Activated naive CD4-positive, alpha-beta T cell treated with anti-CD3 and anti-CD28 coated beads, Interleukin-2, amount 10 ng/mL, durations not matched to agents 7 days and 5 days (primary cell): ENCODE data around the gene FOXO1.

Experiments
- CTCF ChIA-PET: fragments of 350-600 bp; sonication (Branson Sonifier 250); formaldehyde crosslinking; loops from one replicate; lab custom pipeline; 2021; ENCODE audit warnings: antibody characterized with exemption; lab: Charles Lee
- DNase-seq: peaks from one replicate; pipeline ENCODE4 v3.0.0-alpha.2; 2020
- H3K27ac Mint-ChIP-seq: one replicate; pipeline ENCODE4 v1.8.0; 2021; ENCODE audit warnings: mild to moderate bottlenecking, moderate library complexity, mixed read lengths
- H3K27me3 Mint-ChIP-seq: one replicate; pipeline ENCODE4 v1.8.0; 2021; ENCODE audit warnings: mild to moderate bottlenecking, mixed read lengths
- H3K36me3 Mint-ChIP-seq: one replicate; pipeline ENCODE4 v1.8.0; 2021; ENCODE audit warnings: mixed read lengths
- H3K4me1 Mint-ChIP-seq: one replicate; pipeline ENCODE4 v1.8.0; 2021; ENCODE audit warnings: mixed read lengths
- H3K4me3 Mint-ChIP-seq: one replicate; pipeline ENCODE4 v1.8.0; 2021; ENCODE audit warnings: mild to moderate bottlenecking, moderate library complexity, mixed read lengths
- H3K9me3 Mint-ChIP-seq: one replicate; pipeline ENCODE4 v1.8.0; 2021; ENCODE audit warnings: mixed read lengths

Gene FOXO1

DNA sequence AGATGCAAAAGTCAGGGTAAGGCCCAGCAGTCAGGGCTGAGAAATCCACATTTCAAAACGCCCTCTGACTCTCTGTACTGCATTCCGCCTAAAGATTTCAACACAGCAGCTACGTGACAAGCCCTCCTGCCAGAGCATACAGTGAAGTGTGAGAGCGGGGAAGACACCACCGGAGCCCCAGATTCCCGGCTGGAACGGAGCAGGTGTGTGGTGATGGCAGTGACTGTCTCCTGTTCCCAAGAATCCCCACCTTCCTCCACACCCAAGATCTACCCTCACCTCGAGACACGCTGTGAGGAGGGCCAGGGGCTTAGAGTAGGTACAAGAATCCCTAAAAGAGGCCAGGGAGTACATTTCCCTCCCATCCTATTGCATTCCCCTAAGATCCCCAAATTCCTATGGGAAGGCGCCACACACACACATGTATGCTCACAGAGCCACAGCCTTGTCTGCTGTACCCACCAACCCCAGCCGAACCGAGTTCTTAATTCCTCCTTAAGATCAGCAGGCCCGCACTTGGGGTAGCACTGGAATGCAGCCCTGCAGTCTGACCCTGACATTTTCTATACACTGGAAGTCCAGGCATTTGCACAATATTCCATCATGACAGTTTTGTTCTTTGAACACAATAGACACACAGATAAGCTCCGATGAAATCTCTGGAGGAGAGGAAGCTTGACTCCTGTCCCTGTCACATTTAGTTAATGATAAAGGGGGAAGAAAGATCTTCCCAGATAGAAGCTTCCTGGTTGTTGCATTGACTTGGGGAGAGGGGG lies 102.9 kb downstream of the FOXO1 start:
- CTCF ChIA-PET: interaction anchor here (1.1 to 1.5 kb wide), 2 partner anchors 9 to 10 kb away, joined by 3 read pairs; no protein-coding TSS in a partner anchor
- peaks cover 32% of the 10 kb centered on the region for H3K36me3 Mint-ChIP-seq
- H3K9me3 Mint-ChIP-seq: peaks cover 2% of the 10 kb centered on the region
- no peaks in the 10 kb centered on the region for H3K27me3 Mint-ChIP-seq
- H3K4me1 Mint-ChIP-seq: peaks cover 70% of the 10 kb centered on the region
- no peak overlapping the region for H3K27ac Mint-ChIP-seq
- DNase-seq: no peak
- H3K4me3 Mint-ChIP-seq: no peak overlapping the region

DNA sequence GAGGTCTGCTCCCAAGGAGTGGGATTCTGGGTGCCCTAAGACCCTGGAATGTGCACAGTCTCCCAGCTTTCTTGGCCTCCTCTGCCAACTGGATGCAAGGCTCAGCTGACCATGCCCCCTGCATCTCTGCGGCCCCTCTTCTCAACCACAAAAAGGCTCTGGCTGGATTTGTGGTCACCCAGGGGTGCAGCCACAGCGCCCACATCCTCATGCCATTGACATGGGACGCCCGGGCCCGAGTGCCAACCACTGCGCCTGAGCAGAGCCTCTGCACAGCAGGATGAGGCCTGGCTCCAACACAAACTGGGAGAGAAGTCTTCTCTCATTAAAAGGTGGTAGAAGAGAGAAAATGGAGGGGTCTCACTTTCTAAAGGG lies 103.5 kb downstream of the FOXO1 start:
- Mint-ChIP-seq H3K9me3 (peaks cover 2% of the 10 kb centered on the region), H3K4me1 (peaks cover 69% of the 10 kb centered on the region), H3K27me3 (no peaks in the 10 kb centered on the region), H3K27ac (no peak overlapping the region), H3K4me3 (no peak overlapping the region), H3K36me3 (peaks cover 32% of the 10 kb centered on the region)
- DNase-seq: no peak
- CTCF ChIA-PET: interaction anchor here (1.5 kb wide), 1 partner anchor 9 kb away, joined by 3 read pairs; no protein-coding TSS in a partner anchor

DNA sequence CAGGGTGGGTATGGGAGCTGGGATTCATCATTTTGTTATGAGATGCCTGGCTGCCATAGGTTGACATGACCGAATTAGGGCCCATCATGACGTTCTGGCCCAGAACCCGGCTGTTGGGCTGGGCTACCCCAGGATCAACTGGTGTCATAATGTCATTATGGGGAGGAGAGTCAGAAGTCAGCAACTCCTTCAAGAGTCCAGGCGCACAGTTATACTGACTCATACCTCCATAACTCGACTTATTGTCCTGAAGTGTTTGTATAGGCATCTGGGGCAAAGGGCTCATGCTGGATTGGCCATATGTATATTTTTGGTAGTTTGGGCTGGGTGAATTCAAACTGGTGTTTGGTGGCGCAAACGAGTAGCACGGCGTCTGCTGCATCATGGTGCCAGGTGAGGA lies 106.5 kb downstream of the FOXO1 start:
- CTCF ChIA-PET: no interaction called here
- Mint-ChIP-seq H3K27ac (no peak overlapping the region), H3K9me3 (peaks cover 2% of the 10 kb centered on the region), H3K27me3 (no peaks in the 10 kb centered on the region), H3K4me3 (no peak overlapping the region), H3K36me3 (peaks cover 52% of the 10 kb centered on the region), H3K4me1 (peaks cover 52% of the 10 kb centered on the region)
- no peak for DNase-seq

DNA sequence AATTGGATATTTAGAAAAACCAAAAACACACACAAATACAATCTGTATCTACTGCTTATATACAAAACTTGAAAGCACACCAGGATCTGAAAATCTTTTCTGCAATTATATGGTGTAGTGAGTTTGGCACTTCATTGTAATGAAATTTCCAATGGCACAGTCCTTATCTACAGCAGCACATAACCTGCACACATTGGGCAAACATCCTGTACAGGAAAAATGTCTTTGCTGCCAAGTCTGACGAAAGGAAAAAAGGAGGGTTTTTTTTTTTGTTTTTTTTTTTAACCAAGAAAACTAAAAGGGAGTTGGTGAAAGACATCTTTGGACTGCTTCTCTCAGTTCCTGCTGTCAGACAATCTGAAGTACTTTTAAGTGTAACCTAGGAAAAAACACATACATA lies 107.8 kb downstream of the FOXO1 start:
- no peak for DNase-seq
- CTCF ChIA-PET: interaction anchor here (0.6 kb wide), 1 partner anchor 96 kb away, joined by 3 read pairs; no protein-coding TSS in a partner anchor
- peaks cover 42% of the 10 kb centered on the region for H3K4me1 Mint-ChIP-seq
- H3K4me3 Mint-ChIP-seq: no peak overlapping the region
- H3K27ac Mint-ChIP-seq: peak overlapping the region; percentile 3
- no peaks in the 10 kb centered on the region for H3K27me3 Mint-ChIP-seq
- peaks cover 2% of the 10 kb centered on the region for H3K9me3 Mint-ChIP-seq
- H3K36me3 Mint-ChIP-seq: peaks cover 60% of the 10 kb centered on the region

DNA sequence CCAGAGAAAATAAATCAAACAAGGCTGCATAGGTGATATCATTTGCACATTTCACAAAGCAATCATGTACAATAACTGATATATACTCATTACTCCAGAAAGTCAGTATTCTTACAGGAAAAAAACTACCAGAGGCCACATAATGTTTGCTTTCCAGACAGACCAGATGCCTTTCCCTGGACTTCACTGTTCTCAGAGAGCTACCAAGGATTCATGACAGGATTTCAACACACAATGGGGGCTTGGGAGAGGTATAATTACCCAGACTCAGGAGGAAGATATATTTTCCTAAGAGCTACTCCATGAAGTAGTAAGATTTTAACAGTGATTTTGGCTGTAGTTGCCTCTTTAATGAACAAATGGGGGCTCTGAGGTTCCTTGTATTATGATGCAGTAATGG lies 110.0 kb downstream of the FOXO1 start:
- DNase-seq: no peak
- Mint-ChIP-seq H3K27me3 (no peaks in the 10 kb centered on the region), H3K4me3 (no peak overlapping the region), H3K4me1 (peaks cover 31% of the 10 kb centered on the region), H3K27ac (no peak overlapping the region), H3K9me3 (peaks cover 2% of the 10 kb centered on the region), H3K36me3 (peaks cover 62% of the 10 kb centered on the region)
- CTCF ChIA-PET: interaction anchor here (0.8 kb wide), 1 partner anchor 307 kb away, joined by 3 read pairs; no protein-coding TSS in a partner anchor

DNA sequence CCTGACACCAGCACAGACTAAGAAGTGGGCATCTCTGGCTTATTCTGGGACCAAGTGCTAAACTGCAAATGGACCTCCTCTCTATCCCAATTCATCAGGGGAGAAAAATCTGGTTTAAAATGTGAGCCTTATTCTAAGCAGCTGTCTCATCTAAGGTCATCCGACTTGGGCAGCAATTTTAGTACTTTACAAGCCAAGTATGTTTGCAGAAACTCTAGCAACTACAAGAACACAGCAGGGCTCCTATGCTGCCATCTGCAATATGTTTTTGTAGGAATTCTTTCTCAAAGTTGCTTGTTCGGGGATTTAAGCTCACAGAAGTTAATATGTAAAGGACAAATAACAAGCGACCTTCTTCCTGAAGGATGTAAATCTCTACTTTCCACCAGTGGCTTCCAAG lies 113.1 kb downstream of the FOXO1 start:
- no peaks in the 10 kb centered on the region for H3K9me3 Mint-ChIP-seq
- no peaks in the 10 kb centered on the region for H3K27me3 Mint-ChIP-seq
- DNase-seq: no peak
- CTCF ChIA-PET: no interaction called here
- H3K4me1 Mint-ChIP-seq: peaks cover 11% of the 10 kb centered on the region
- H3K4me3 Mint-ChIP-seq: no peak overlapping the region
- H3K36me3 Mint-ChIP-seq: peaks cover 36% of the 10 kb centered on the region
- no peak overlapping the region for H3K27ac Mint-ChIP-seq

DNA sequence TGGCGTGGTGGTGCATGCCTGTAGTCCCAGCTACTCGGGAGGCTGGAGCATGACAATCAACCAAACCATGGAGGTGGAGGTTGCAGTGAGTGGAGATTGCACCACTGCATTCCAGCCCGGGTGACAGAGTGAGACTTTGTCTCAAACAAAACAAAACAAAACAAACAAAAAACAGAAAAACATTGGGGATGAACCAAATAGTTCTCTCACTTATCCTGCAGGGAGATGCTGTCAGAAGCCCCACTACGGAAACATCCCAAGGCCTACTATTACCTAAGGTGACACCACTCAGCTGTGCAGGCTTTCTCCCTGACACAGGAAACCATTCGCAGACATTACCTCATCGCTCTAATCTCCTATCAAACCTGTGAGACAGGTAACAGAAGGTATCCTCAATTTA lies 113.5 kb downstream of the FOXO1 start:
- DNase-seq: no peak
- Mint-ChIP-seq H3K4me3 (no peak overlapping the region), H3K27me3 (no peaks in the 10 kb centered on the region), H3K27ac (no peak overlapping the region), H3K36me3 (peaks cover 33% of the 10 kb centered on the region), H3K9me3 (no peaks in the 10 kb centered on the region), H3K4me1 (peaks cover 10% of the 10 kb centered on the region)
- CTCF ChIA-PET: no interaction called here

DNA sequence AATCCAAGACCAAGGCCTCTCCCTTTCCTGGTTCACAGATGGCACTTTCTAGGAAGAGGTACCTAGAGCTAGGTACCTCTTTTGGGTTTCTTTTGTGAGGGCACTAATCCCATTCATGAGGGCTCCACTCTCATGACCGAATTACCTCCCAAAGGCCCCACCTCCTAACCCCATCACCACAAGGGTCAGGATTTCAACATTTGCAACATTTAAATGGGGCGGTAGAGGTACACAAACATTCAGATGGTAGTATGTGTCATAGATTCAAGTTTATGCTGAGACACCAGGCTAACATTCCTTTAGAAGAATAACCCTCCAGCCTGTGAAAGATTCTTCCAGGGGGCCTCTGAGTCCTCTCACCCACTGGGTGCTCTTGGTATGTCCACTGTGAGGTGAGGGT lies 116.3 kb downstream of the FOXO1 start:
- Mint-ChIP-seq H3K4me1 (peaks cover 8% of the 10 kb centered on the region), H3K36me3 (peaks cover 13% of the 10 kb centered on the region), H3K27ac (no peak overlapping the region), H3K4me3 (no peak overlapping the region), H3K27me3 (no peaks in the 10 kb centered on the region), H3K9me3 (no peaks in the 10 kb centered on the region)
- CTCF ChIA-PET: no interaction called here
- DNase-seq: no peak

DNA sequence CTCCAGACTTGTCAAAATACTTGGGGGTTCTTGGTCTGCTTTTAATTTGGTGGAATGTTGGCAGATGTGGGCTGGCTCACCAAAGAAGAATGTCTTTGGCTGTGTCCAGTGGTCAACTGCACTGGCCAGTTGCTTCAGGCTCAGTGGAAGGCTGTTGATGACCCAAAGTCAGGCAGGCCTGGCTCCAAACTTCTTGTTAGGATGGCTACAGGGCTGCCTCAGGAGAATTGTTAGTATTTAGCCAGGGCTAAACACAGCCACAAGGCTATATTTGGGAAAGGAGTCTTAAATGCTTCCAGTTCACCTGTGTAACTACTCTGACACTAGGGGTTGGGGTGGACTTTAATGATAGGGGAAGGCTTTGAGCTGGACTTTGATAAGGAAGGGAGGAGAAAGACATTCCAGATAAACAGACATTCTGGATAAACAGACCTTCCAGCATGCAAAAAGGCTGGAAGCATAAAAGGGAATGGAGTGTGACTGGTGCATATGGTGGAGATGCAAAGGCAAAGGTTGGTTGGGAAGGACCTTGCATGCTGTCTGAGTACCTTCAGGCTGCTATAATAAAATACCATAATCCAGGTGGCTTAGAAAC lies 116.8 kb downstream of the FOXO1 start:
- Mint-ChIP-seq H3K9me3 (no peaks in the 10 kb centered on the region), H3K4me1 (peaks cover 8% of the 10 kb centered on the region), H3K36me3 (peaks cover 8% of the 10 kb centered on the region), H3K4me3 (no peak overlapping the region), H3K27ac (no peak overlapping the region), H3K27me3 (no peaks in the 10 kb centered on the region)
- no peak for DNase-seq
- CTCF ChIA-PET: no interaction called here

DNA sequence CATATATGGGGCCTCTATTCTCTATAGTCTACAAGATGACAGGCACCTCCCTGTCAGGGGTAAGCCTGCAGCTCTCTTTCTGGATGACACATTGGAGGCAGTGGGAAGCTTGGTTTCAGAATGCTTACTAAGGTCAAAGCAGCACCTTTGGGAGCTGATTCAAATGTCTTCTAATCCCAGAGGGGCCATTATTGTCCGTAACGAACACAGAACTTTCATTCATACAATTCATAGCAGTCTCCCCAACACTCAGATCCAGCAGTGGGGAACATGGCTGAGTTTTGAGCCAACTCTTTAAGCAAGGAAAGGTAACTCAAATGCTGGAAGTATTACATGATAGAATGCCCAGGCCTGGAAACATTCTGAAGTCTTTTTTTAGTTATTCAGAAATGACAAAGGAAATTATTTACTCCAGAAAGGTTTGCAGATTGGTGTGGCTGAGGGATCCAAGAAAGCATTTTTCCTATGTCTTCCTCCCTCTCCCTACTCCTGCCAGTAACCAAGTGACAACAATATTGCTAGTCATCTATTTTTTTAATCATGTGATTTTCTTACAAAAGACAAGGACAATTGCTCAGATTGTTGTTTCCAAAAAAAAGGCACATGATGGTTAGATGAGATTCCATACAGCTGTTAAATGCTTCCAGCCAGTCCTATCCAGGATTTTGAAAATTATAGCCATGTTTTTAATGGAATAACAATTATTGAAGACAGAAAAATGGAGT lies 118.7 kb downstream of the FOXO1 start:
- no peaks in the 10 kb centered on the region for H3K27me3 Mint-ChIP-seq
- CTCF ChIA-PET: interaction anchor here (1.6 to 2.0 kb wide), 2 partner anchors 13 to 24 kb away, joined by 3 to 4 read pairs; no protein-coding TSS in a partner anchor
- peaks cover 6% of the 10 kb centered on the region for H3K4me1 Mint-ChIP-seq
- peaks cover 2% of the 10 kb centered on the region for H3K36me3 Mint-ChIP-seq
- H3K4me3 Mint-ChIP-seq: no peak overlapping the region
- no peak overlapping the region for H3K27ac Mint-ChIP-seq
- DNase-seq: no peak
- H3K9me3 Mint-ChIP-seq: no peaks in the 10 kb centered on the region

DNA sequence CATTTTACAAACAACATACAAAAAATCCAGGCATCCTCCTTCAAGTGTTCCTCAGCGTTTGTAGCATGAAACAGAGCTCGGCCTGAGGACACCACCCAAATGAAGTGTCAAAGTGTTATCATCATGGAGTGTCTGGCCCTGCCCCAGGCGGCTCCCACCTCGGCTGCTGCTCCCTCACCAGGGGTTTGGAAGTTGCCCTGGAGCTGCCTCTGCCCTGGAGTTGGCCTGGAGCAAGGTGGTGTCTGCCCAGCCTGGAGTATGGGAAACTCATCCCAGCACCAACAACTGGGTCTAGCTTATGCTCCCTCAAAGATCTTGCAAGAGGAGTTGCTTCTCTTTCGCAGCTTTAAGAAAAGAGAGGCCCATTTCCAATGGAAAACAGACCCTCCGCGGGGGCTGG lies 120.4 kb downstream of the FOXO1 start:
- no peak for DNase-seq
- no peaks in the 10 kb centered on the region for H3K36me3 Mint-ChIP-seq
- H3K4me3 Mint-ChIP-seq: no peak overlapping the region
- no peaks in the 10 kb centered on the region for H3K27me3 Mint-ChIP-seq
- CTCF ChIA-PET: no interaction called here
- no peaks in the 10 kb centered on the region for H3K9me3 Mint-ChIP-seq
- no peaks in the 10 kb centered on the region for H3K4me1 Mint-ChIP-seq
- H3K27ac Mint-ChIP-seq: no peak overlapping the region

DNA sequence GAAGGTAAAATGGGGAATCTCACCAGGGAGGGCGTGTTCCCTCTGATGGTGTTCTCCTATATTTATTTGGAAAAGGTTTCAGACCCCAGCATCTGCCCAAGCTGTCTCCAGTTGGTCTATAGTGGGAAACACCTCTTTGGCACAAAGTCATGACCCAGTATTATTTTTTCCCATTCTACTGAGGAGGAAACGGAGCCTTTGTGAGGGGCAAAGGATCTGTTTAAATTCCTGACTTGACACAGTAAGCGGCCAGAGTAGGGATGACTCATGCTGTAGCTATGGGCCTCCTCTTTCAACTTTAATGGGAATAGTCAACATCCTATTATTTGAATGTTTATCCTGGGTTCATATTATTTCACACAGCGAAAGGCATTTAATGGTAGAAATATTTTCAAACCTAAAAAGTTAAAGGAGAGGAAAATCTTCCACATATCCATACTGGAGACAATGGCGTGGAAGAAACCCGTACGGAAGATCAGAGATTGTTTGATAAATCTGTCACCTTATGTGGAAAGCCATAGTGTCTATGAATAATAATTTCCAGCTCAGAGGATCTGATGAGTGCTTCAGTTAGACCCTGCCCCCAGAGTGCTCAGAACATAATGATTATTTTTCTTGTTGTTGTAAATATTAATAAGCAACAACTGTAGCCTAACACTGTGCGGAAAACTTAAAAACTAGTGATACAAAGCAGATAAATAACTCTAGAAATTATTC lies 126.0 kb downstream of the FOXO1 start:
- Mint-ChIP-seq H3K4me3 (no peak overlapping the region), H3K27ac (no peak overlapping the region), H3K36me3 (peaks cover 1% of the 10 kb centered on the region), H3K27me3 (no peaks in the 10 kb centered on the region), H3K4me1 (no peaks in the 10 kb centered on the region), H3K9me3 (no peaks in the 10 kb centered on the region)
- CTCF ChIA-PET: interaction anchor here (0.7 kb wide), 1 partner anchor 27 kb away, joined by 3 read pairs; no protein-coding TSS in a partner anchor
- DNase-seq: no peak

DNA sequence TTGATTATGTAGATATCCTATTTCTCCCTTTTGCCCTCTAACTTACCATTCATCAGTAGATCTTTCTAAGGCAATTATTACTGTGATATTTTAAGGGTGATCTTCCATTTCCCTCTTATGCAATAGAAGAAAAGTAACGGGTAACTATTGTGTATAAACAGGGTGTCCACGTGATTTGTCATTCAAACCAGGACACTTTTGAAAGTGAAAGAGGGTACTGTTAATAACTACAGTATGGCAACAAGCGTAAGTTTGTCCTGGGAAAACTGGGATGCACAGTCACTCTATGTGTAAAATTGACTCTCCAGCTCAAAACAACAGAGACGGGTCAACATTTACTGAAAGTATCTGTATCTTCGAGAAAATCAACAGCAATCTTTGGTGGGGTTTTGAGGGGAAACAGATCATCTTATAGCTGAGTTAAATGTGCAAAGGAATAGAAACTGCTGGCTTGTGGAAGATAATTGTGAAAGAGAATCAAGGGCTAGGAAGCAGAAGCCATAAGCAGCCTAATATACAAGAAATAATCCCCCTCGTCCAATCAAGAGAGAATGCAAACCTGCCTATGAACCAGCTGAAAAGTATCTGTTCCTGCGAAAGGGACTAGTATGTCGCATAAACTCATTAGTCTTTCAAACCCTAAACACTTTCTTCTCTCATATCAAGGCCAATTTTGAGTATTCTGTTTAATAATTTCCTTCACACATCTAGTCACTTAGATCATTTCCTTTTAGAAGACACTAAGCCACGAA lies 126.7 kb downstream of the FOXO1 start:
- Mint-ChIP-seq H3K9me3 (no peaks in the 10 kb centered on the region), H3K27me3 (no peaks in the 10 kb centered on the region), H3K27ac (no peak overlapping the region), H3K4me1 (no peaks in the 10 kb centered on the region), H3K36me3 (peaks cover 1% of the 10 kb centered on the region), H3K4me3 (no peak overlapping the region)
- DNase-seq: no peak
- CTCF ChIA-PET: no interaction called here
